Glutamatergic neuron (in vitro differentiated cells): ENCODE measurements around the gene ABCA4. TPM values are rescaled to one million over a fixed set of nuclear protein-coding genes. Genes with fewer than 3 reads are reported as not detected.

Experiments
- DNase-seq: peaks from one replicate; pipeline ENCODE4 v3.0.0; 2022
- H3K27ac Mint-ChIP-seq: one replicate; pipeline ENCODE4 v1.8.0; 2020; ENCODE audit warnings: mild to moderate bottlenecking, mixed read lengths, inconsistent platforms; ENCODE audit not compliant: unreplicated experiment
- H3K27me3 Mint-ChIP-seq: one replicate; pipeline ENCODE4 v1.8.0; 2020; ENCODE audit warnings: mild to moderate bottlenecking, moderate library complexity, mixed read lengths, inconsistent platforms; ENCODE audit not compliant: unreplicated experiment
- H3K36me3 Mint-ChIP-seq: one replicate; pipeline ENCODE4 v1.8.0; 2020; ENCODE audit warnings: mild to moderate bottlenecking, mixed read lengths, inconsistent platforms; ENCODE audit not compliant: unreplicated experiment
- H3K4me1 Mint-ChIP-seq: one replicate; pipeline ENCODE4 v1.8.0; 2020; ENCODE audit warnings: mild to moderate bottlenecking, low read depth, mixed read lengths, inconsistent platforms; ENCODE audit not compliant: unreplicated experiment
- H3K4me3 Mint-ChIP-seq: one replicate; pipeline ENCODE4 v1.8.0; 2020; ENCODE audit warnings: mild to moderate bottlenecking, mixed read lengths, inconsistent platforms; ENCODE audit not compliant: unreplicated experiment
- H3K9me3 Mint-ChIP-seq: one replicate; pipeline ENCODE4 v1.8.0; 2020; ENCODE audit warnings: mild to moderate bottlenecking, moderate library complexity, mixed read lengths, inconsistent platforms; ENCODE audit not compliant: unreplicated experiment
- CTCF ChIP-seq: fragments of 200-600 bp; sonication (generic); IDR thresholded peaks from one replicate; pipeline ENCODE4 v1.5.0; 2021; ENCODE audit not compliant: partially characterized antibody, unreplicated experiment
- total RNA-seq: library from RNA; stranded (reverse); fragmentation: NEBNext Ultra II Directional; extraction: Animal tissue kit (Norgen Biotek cat#: 25700); gene quantifications from one replicate; pipeline ENCODE4 v1.2.1, GENCODE V29; 2021; ENCODE audit not compliant: unreplicated experiment

Gene ABCA4
- total RNA-seq, 1 donor from 2014 or later = 0.61 TPM

DNA sequence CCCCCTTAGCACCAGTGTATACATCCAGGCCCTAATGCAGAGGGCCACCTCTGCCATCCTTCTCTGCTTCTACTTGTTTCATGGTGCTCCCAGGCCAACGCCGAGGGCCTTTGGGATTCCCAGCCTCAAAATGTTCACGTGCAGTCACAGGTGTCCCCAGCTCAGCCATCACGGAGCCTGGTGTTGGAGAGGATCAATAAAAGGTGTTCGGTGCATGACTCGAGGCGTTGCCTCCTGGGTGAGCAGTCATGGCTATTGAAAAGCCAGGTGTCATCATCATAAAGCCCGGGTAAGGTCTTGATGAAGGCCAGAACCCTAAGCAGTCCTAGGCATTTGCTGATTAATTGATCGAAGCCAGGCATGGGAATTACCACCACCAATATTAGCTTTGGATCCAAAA, 76.1 kb downstream of the ABCA4 start:
- peaks cover 3% of the 10 kb centered on the region for H3K9me3 Mint-ChIP-seq
- H3K4me1 Mint-ChIP-seq = peaks cover 13% of the 10 kb centered on the region
- H3K4me3 Mint-ChIP-seq = no peak overlapping the region
- H3K36me3 Mint-ChIP-seq = no peaks in the 10 kb centered on the region
- DNase-seq = no peak
- no peak overlapping the region for H3K27ac Mint-ChIP-seq
- TF ChIP-seq CTCF = no peak
- H3K27me3 Mint-ChIP-seq = peaks cover 6% of the 10 kb centered on the region

DNA sequence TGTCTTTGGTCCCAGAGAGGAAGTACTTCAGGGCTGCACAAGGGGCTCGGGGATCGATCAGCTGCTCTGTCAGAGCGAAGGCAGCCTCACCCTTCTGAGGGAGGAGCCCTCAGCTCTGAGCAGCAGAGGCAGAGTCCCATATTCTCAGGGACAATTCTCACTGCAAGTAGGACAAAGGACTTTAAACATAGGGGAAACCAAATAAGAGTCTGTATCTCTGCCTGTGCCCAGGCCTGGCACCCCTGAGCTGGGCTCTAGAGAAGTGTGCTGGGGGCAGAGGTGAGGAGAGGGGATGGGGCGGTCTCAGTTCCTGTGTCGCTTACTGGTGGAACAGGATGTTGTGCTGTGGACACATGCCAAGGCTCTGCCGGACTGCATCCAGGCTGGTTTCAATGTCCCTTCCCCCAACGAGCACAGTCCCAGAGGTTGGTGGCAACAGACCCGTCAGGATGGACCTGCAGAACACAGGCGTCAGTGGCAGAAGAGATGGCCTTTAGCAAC, 76.6 kb downstream of the ABCA4 start:
- DNase-seq = peak; percentile 36
- peaks cover 6% of the 10 kb centered on the region for H3K27me3 Mint-ChIP-seq
- peaks cover 3% of the 10 kb centered on the region for H3K9me3 Mint-ChIP-seq
- H3K4me1 Mint-ChIP-seq = peaks cover 16% of the 10 kb centered on the region
- H3K36me3 Mint-ChIP-seq = no peaks in the 10 kb centered on the region
- H3K27ac Mint-ChIP-seq = peak overlapping the region; percentile 77
- no peak for TF ChIP-seq CTCF
- no peak overlapping the region for H3K4me3 Mint-ChIP-seq

DNA sequence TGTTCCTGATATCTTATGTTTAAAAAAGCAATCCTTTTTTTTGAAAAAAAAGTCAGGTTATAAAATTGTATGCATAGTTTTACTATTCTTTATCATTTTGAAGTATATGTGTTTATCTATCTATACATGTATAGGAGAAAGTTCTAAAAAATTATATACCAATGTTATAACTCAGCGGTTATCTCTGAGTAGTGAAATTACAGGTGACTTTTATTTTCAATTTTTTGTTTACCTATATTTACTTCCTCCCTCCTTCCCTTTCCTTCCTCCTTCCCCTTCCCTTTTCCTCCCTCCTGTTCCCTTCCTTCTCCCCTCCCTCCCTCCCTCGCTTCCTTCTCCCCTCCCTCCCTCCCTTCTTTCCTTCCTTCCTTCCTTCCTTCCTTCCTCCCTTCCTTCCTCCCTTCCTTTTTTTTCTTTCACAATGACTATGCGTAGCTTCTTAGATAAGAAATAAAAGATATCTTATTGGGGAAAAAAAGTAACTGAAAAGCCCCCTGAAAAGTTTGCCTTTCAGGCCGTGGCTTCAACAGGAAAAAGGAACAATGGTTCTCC, 77.1 kb downstream of the ABCA4 start:
- Mint-ChIP-seq H3K4me1 (peaks cover 17% of the 10 kb centered on the region), H3K27ac (no peak overlapping the region), H3K27me3 (peaks cover 6% of the 10 kb centered on the region), H3K4me3 (no peak overlapping the region), H3K36me3 (no peaks in the 10 kb centered on the region), H3K9me3 (peaks cover 3% of the 10 kb centered on the region)
- TF ChIP-seq CTCF = no peak
- no peak for DNase-seq

GRCh38 chr1:94042388-94042787, 78.6 kb downstream of the ABCA4 start:
- DNase-seq = no peak
- Mint-ChIP-seq H3K27ac (no peak overlapping the region), H3K4me1 (peaks cover 11% of the 10 kb centered on the region), H3K27me3 (peaks cover 6% of the 10 kb centered on the region), H3K4me3 (no peak overlapping the region), H3K36me3 (no peaks in the 10 kb centered on the region), H3K9me3 (peaks cover 3% of the 10 kb centered on the region)
- TF ChIP-seq CTCF = no peak

- DNase-seq = no peak
- peak overlapping the region; percentile 67 for H3K27ac Mint-ChIP-seq
- H3K9me3 Mint-ChIP-seq = peaks cover 3% of the 10 kb centered on the region
- H3K4me3 Mint-ChIP-seq = no peak overlapping the region
- peak; percentile 60 for TF ChIP-seq CTCF
- H3K36me3 Mint-ChIP-seq = no peaks in the 10 kb centered on the region
- peaks cover 11% of the 10 kb centered on the region for H3K4me1 Mint-ChIP-seq
- H3K27me3 Mint-ChIP-seq = peaks cover 2% of the 10 kb centered on the region
Observed at GRCh38 chr1:94039871-94040569, 80.9 kb downstream of the ABCA4 start.
